ENCODE results near the gene RACK1. TPM values are rescaled to one million over a fixed set of nuclear protein-coding genes. Genes with fewer than 3 reads are reported as not detected.

RACK1 gene
- polyA plus RNA-seq, 1 donor (not counting 4 experiments of a cell fraction or from before 2014, with no cell fraction given), result 3,291 TPM

DNA sequence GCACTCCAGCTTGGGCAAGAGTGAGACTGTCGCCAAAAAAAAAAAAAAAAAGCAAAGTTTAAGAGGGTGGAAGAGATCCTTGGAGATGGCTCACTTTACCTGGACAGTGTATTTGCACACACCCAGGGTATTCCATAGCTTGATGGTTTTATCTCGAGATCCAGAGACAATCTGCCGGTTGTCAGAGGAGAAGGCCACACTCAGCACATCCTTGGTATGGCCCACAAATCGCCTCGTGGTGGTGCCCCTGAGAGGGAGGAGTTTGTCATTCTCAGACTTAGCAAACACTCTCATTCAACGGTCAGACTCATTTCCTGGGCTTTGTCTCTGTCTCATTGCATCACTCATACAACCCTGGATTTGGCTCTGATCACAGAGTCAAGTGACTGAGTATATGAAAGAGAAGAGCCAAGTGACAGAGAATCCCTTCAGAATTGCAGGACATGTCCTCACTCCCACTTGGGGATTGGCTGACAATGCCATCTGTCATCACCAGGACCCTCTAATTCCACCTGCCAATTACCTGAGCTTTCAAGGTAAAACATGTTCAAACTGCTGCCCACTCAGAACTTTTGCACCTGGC lies 2.2 kb downstream of the RACK1 start:
- peak overlapping the region; percentile 88 for H3K27ac ChIP-seq (ENCODE audit: control insufficient read depth, insufficient read depth, low read length)
- H4K20me1 ChIP-seq (ENCODE audit: control insufficient read depth, extremely low read depth, insufficient read depth, low read length), result peaks cover 46% of the 10 kb centered on the region
- DNase-seq (ENCODE audit: low read depth, low spot score) (no peak), FAIRE-seq (peak; percentile 68)
- peak overlapping the region; percentile 98 for H3K9ac ChIP-seq (ENCODE audit: control insufficient read depth, extremely low read depth, insufficient read depth, low read length)
- peaks cover 29 to 53% of the 10 kb centered on the region in 2 experiments for H3K36me3 ChIP-seq (ENCODE audit: control insufficient read depth in 2 of 2, extremely low read depth in 1 of 2, insufficient read depth in 2 of 2, low read length in 2 of 2)
- H2AFZ ChIP-seq (ENCODE audit: control insufficient read depth, low read length), result no peak overlapping the region
- peaks cover 69% of the 10 kb centered on the region for H3K79me2 ChIP-seq (ENCODE audit: control insufficient read depth, insufficient read depth, low read length)
- peak overlapping the region; percentile 91 to 98 (median 95) for H3K4me3 ChIP-seq (ENCODE audit: control insufficient read depth in 2 of 3, extremely low read depth in 1 of 3, insufficient read depth in 2 of 3, low read depth in 1 of 3, low read length in 3 of 3)
- peaks cover 23% of the 10 kb centered on the region for H3K4me1 ChIP-seq (ENCODE audit: control insufficient read depth, extremely low read depth, insufficient read depth, low read length)
- no peaks in the 10 kb centered on the region for H3K9me3 ChIP-seq (ENCODE audit: control insufficient read depth, low read depth, low read length)
- H3K27me3 ChIP-seq (ENCODE audit: control insufficient read depth, extremely low read depth, insufficient read depth, low read length), result no peaks in the 10 kb centered on the region
- dilution Hi-C loops (cut with MboI; ENCODE audit: extremely low pct_ligation_motif_present, low sequenced_read_pairs), result no loop called here
- H3K9me1 ChIP-seq (ENCODE audit: control insufficient read depth, extremely low read depth, insufficient read depth, low read length), result no peaks in the 10 kb centered on the region
- TF ChIP-seq EZH2 (IDR thresholded peaks at IDR 0.05; ENCODE audit: low read length), result no peak
- TF ChIP-seq, protein P1, sequence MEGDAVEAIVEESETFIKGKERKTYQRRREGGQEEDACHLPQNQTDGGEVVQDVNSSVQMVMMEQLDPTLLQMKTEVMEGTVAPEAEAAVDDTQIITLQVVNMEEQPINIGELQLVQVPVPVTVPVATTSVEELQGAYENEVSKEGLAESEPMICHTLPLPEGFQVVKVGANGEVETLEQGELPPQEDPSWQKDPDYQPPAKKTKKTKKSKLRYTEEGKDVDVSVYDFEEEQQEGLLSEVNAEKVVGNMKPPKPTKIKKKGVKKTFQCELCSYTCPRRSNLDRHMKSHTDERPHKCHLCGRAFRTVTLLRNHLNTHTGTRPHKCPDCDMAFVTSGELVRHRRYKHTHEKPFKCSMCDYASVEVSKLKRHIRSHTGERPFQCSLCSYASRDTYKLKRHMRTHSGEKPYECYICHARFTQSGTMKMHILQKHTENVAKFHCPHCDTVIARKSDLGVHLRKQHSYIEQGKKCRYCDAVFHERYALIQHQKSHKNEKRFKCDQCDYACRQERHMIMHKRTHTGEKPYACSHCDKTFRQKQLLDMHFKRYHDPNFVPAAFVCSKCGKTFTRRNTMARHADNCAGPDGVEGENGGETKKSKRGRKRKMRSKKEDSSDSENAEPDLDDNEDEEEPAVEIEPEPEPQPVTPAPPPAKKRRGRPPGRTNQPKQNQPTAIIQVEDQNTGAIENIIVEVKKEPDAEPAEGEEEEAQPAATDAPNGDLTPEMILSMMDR (optimal IDR thresholded peaks at IDR 0.05 in 1 of 3, IDR thresholded peaks at IDR 0.05 in 1 of 3, conservative IDR thresholded peaks at IDR 0.05 in 1 of 3; ENCODE audit: extremely low read depth in 1 of 3, insufficient read depth in 2 of 3, low read length in 3 of 3), result peak in 1 of 3 experiments; percentile 11
- peak overlapping the region; percentile 78 for H3K4me2 ChIP-seq (ENCODE audit: control insufficient read depth, extremely low read depth, insufficient read depth, low read depth, low read length)

DNA sequence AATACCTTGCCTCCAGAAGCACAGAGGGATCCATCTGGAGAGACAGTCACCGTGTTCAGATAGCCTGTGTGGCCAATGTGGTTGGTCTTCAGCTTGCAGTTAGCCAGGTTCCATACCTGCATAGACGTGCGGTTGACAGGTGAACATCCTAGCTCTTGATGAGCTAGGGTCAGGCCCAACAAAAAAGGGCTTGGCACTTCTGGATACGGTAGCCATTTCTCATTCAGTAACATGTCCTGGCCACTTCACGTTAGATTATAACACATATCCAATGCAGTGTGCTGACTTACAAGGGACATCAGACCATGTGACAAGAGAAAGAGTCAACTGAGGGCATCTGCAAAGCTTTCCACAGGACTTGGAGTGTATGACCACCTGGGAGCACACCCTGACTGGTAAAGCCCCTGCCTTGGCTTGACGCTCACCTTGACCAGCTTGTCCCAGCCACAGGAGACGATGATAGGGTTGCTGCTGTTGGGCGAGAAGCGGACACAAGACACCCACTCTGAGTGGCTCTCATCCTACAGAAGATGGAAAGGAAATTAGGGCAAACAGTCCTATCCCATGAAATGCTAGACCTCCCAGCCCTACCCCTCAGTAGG lies 4.5 kb downstream of the RACK1 start:
- Histone ChIP-seq H3K9ac (ENCODE audit: control insufficient read depth, extremely low read depth, insufficient read depth, low read length) (no peak overlapping the region), H3K4me1 (ENCODE audit: control insufficient read depth, extremely low read depth, insufficient read depth, low read length) (peaks cover 8% of the 10 kb centered on the region), H3K79me2 (ENCODE audit: control insufficient read depth, insufficient read depth, low read length) (peaks cover 62% of the 10 kb centered on the region), H3K9me1 (ENCODE audit: control insufficient read depth, extremely low read depth, insufficient read depth, low read length) (no peaks in the 10 kb centered on the region), H2AFZ (ENCODE audit: control insufficient read depth, low read length) (no peak overlapping the region), H3K9me3 (ENCODE audit: control insufficient read depth, low read depth, low read length) (no peaks in the 10 kb centered on the region), H3K4me3 (ENCODE audit: control insufficient read depth in 2 of 3, extremely low read depth in 1 of 3, insufficient read depth in 2 of 3, low read depth in 1 of 3, low read length in 3 of 3) (no peak overlapping the region), H3K4me2 (ENCODE audit: control insufficient read depth, extremely low read depth, insufficient read depth, low read depth, low read length) (no peak overlapping the region), H4K20me1 (ENCODE audit: control insufficient read depth, extremely low read depth, insufficient read depth, low read length) (peaks cover 58% of the 10 kb centered on the region), H3K36me3 (ENCODE audit: control insufficient read depth in 2 of 2, extremely low read depth in 1 of 2, insufficient read depth in 2 of 2, low read length in 2 of 2) (peaks cover 46 to 73% of the 10 kb centered on the region in 2 experiments), H3K27ac (ENCODE audit: control insufficient read depth, insufficient read depth, low read length) (no peak overlapping the region), H3K27me3 (ENCODE audit: control insufficient read depth, extremely low read depth, insufficient read depth, low read length) (no peaks in the 10 kb centered on the region)
- DNase-seq (ENCODE audit: low read depth, low spot score) (no peak), FAIRE-seq (no peak)
- TF ChIP-seq, protein P1 (optimal IDR thresholded peaks at IDR 0.05 in 1 of 3, IDR thresholded peaks at IDR 0.05 in 1 of 3, conservative IDR thresholded peaks at IDR 0.05 in 1 of 3; ENCODE audit: extremely low read depth in 1 of 3, insufficient read depth in 2 of 3, low read length in 3 of 3), result no peak
- TF ChIP-seq EZH2 (IDR thresholded peaks at IDR 0.05; ENCODE audit: low read length), result no peak
- dilution Hi-C loops (cut with MboI; ENCODE audit: extremely low pct_ligation_motif_present, low sequenced_read_pairs), result no loop called here
